ENCODE results near the gene DCBLD1.

Gene DCBLD1

DNA sequence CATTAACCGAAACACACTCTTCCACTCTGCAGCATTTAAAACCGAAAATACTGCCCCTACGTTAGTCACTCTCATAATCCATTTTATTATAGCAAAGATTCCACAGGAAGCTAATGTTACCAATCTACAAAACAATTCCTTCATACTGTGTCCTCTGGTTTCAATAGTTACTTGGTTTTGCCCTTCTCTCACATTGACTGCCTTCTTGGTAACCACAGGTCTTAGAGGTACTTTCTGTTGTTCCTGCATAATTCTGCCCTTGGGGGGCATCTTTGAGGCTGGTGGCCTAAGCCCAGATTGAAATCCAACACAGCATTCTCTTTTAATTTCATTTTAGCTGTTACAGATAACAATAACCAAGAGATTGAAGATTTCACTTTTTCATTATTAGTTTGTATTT lies 9.8 kb upstream of the DCBLD1 start:
- no peak for DNase-seq (ENCODE audit: low read depth)

DNA sequence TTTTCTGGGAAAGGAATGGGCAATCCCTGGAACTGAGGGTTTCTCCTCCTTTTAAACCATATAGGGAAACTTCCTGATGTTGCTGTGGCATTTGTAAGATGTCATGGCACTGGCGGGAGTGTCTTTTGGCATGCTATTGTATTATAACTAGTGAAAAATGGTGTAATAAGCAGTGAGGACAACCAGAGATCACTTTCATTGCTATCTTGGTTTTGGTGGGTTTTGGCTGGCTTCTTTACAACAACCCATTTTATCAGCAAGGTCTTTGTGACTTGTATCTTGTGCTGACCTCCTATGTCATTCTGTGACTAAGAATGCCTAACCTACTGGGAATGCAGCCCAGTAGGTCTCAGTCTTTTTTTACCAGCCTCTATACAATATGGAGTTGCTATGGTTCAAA lies 9.1 kb upstream of the DCBLD1 start:
- DNase-seq (ENCODE audit: low read depth), result no peak

DNA sequence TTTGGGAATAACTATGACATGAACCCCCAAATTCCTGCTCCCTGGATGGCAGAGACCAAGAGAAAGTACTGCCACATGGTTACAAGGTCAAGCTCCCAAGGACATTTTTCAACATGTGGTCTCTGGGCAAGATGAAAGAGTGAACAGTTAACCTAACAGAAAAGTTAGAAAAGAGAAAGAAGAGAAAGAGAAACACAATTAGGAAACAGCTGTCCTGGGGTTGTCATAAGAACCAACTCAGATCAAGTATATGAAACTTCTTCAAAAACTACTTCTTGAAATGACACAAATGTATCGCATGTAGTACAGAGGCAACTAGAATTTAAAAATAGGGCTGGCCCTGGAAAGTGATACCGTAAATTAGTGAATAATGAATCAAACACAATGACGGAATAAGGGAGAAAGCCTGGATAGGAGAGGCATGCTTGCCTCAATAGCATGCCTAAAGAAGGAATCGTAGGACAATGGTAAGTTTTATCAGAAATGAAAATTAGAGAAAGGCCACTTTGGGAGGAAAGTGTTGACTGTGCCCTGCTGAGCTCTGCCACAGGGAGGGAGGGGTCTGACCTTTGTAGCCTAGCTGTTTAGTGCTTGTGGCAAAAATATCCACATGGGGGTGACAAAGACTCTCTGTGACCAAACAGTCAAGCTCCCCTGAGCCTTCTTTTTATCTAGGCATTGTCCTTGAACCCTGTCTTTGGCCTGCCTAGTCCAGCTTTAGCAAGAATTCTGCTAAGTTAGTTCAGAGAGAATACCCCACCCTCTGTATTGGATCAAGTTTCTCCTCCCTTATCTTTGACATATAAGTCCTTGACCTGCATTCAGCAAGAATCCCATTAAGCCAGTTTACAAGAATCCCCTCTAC lies 4.3 kb upstream of the DCBLD1 start:
- DNase-seq (ENCODE audit: low read depth), result no peak

DNA sequence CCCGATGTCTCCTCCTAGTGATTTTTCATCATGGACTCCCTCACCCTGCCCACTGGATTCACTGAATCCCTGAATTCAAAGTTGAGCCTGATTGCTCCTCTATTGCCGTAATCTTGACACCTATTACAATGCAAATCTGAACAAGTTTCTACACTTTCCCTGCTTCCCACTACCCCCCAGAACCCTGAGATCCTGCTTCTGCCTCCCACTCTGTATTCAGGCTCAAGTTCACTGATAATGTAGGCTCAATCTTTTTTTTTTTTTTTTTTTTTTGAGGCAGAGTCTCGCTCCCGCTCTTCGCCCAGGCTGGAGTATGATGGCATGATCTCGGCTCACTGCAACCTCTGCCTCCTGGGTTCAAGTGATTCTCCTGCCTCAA lies 3.6 kb upstream of the DCBLD1 start:
- no peak for DNase-seq (ENCODE audit: low read depth)

DNA sequence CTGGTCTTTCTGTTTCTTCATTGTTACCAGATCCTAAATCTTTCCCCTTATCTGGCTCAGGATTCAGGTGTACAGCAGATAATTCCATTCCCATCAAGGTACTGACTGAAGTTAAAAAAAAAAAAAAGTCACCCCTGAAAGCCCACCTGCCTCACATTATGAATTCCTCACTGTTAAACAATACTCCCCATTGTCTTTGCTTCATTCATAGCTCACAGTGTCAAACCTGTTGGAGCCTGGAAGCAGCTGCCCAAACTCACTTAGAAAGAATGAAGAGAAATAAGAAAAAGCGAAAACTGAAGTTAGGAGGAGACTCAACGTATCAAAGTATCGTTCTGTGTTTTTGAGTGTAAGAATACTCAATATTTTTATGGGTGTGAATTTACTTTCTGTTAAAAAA lies 1.8 kb upstream of the DCBLD1 start:
- no peak for DNase-seq (ENCODE audit: low read depth)

DNA sequence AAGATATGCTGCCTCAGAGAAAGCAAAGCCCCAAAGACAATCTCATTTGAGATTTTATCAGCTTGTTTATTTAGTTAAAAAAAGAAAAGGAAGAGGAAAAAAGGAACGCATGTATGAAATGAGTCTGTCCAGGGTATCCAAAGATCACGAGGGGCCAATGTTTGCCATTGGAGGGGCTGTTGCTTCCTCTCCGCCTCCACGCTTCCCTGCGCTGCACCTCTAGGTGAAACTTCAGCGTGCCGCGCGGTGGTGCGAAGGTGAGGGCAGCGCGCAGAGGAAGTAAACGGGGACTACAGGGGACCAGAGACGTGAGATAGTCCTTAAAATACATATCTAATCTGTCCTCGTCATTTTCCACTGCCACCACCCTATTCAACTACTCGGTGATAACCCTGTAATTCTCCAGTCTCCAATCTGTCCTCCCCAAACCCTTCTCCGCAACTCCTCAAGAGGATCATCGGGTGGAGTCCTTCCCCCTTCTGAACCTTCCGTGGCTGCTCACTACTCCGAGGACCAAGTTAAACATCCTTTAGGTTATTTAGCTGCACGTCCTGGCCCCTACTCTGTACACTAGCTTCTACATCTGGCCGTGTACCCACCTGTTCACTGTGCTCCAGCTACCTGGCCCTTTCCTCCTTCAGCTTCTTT lies 1.1 kb upstream of the DCBLD1 start:
- DNase-seq (ENCODE audit: low read depth), result no peak

DNA sequence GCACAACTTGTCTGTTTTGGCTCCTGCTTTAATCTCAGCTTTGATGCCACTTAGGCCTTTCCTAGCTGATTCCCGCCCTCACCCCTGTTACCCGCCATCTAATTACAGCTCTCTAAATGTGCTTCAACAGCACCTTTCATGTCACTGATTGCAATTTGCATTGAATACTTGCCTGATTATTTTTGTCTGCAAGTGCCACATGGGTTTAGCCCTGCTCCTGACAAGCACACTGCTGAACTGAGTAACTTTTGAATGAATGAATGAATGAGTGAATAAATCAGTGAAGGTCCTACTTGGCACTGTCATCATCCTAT lies 591 bp upstream of the DCBLD1 start:
- DNase-seq (ENCODE audit: low read depth), result no peak

DNA sequence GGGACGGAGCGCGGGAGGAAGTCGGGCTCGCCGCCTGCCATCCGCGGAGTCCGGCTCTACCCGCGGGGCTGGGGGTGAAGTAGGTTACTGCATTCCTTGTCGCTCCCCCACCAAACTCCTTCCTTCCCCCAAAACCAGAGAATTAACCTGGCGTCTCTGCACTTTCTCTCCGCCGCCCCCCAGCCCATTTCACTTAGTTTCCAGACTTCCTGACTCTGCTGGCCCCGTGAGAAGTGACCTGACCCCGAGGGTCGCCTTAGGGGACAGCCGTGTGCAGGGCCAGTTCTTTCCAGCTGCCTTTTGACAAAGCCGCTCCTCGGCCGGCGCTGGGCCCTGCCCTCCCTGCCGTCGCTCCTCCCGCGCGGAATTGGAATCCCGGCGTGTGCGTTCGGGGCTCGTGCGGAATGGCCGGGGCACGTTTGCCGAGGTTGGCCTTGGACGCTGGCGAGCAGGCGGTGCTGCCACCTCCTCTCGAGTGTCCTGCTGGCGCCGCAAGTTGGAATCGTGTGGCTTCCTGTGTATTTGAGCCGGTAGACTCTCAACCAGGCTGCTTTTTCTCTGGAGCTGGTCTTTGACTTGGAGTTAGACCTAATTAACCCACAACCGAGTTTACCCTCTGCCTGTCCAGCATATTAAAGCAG lies 650 bp downstream of the DCBLD1 start:
- DNase-seq (ENCODE audit: low read depth), result no peak

DNA sequence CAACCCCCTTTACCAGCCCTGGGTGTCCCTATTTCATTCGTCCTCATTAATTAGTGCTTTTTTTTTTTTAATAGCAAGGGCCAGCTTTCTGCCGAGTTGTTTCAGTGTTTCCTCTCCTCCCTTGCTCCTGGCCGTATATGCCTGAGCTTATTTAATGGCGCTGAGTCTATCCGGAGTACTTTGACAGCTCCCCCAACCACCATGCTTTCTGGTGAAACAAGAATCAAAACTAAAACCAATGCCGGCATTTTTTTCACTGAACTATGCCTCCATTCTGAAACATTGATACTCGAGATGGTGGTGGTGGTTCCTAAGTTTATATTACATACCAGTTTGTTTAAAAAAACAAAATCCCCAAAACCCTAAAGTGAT lies 1.2 kb downstream of the DCBLD1 start:
- DNase-seq (ENCODE audit: low read depth), result no peak

DNA sequence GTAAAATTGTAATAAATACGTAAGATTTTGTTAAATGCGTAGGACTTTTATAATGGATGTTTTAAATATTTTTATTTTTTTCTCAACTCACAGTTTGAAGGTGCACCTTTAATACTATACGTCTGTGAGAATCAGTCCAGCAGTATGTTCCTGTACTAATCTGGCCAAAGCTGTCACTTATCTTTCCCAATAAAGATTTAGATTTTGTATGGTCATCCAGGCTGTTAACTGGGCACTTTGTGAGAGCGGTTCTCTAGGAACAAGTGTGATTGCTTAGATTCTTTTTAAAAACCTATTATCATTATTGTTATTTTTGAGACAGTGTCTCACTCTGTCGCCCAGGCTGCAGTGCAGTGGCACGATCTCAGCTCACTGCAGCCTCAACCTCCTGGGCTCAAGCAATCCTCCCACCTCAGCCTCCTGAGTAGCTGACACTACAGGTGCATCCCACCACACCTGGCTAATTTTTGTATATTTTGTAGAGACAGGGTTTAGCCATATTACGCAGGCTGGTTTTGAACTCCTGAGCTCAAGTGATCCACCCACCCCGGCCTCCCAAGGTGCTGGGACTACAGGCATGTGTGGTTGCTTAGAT lies 1.7 kb downstream of the DCBLD1 start:
- DNase-seq (ENCODE audit: low read depth), result no peak

DNA sequence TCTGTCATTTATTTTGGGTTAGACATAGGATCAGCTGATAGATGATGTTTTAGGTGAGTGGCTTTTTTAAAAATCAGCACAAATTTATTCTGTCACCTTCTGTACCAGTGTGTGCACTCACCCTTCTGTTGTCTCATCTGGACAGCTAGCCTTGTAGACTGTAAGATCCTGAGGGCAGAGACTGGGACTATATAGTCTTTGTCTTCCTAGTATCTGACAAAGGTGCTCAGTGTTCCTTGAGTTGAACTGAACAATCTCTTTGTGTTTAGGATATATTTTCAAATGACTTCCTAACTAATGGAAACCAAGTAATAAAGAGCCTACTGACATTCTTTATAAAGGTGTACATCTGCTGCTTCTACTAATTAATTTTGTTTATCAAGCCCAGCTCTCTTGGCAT lies 3.0 kb downstream of the DCBLD1 start:
- DNase-seq (ENCODE audit: low read depth), result no peak

DNA sequence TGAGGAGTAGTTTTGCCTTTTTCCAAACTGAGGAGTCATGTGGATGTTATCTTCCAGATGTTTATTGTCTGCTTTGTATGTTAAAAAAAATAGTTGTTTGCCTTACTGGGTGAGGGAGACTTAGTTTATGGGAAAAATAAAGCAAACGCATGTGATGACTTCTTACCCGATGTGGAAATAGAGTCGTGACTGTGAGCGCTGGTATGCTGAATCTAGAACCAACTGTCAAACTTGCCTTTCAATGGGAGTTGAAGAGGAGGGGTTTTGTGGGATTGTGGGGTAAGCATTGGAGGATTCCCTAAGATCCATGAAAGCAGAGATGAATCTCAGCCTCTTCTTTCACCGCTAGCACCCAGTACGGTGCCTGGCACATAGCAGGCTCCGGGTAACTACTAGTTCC lies 5.3 kb downstream of the DCBLD1 start:
- DNase-seq (ENCODE audit: low read depth), result no peak

DNA sequence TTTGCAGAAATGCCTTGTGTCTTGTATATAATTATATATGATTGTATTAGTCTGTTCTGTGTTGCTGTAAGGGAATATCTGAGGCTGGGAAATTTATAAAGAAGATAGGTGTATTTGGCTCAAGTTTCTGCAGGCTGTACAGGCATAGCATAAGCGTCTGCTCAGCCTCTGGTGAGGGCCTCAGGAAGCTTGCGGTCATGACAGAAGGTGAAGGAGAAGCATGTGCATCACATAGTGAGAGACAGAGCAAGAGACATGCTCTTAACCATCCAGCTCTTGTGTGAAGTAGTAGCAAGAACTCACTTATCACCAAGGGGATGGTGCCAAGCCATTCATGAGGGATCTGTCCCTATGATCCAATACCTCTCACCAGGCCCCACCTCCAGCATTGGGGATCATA lies 6.5 kb downstream of the DCBLD1 start:
- DNase-seq (ENCODE audit: low read depth), result no peak

DNA sequence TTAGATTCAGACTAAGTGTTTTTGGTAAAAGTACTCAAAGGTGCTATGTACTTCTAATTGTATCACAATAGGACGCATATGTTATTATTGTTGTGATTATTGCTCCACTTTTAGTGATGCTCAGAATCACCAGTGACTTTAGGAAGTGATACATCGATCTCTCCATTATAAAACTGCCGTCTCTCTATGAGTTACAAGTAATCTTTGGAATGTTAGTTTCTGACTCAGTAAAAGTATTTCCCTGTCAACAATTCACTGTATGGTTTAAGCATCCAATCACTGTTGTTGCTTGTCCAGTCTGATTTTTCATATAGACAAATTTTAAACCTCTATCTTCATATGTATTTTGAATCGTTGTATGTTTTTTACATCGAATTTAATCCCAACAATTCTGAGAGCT lies 9.4 kb downstream of the DCBLD1 start:
- no peak for DNase-seq (ENCODE audit: low read depth)

DNA sequence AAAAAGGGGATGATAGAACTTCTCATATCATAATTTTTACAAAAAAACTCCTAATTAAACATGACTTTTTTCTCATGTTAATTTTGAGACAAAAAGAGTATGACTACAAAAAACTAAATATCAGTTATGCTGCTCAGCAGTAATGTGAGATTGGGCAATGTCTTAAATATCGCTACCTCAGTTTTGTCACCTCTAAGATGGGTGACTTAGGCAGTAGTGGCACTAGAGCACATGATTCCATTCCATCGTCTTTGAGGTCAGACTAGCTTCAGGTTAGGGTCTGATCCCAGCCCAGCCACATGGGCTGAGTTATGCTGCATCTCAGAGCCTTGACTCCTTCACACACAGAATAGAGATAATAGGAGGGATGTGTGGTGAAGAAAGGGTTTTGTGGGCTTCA lies 11.0 kb downstream of the DCBLD1 start:
- DNase-seq (ENCODE audit: low read depth), result no peak

DNA sequence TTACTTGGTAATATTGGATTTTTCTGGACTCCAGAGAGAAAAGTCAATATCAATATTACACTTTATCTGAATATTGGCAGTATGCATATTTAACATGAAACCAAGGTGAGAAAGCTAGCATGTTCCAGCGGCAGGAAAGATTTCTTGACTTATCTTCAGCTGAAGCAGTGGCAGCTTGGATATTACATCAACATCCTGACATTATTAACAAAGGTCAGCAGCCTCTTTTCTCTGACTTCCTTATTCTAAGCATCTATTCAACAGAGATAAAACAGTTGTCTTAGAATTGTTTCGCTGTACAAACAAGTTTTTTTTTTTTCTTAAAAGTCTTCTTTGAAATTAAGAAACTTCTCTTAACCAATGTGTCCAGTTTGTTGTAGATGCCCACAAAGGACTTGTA lies 11.8 kb downstream of the DCBLD1 start:
- DNase-seq (ENCODE audit: low read depth), result no peak

DNA sequence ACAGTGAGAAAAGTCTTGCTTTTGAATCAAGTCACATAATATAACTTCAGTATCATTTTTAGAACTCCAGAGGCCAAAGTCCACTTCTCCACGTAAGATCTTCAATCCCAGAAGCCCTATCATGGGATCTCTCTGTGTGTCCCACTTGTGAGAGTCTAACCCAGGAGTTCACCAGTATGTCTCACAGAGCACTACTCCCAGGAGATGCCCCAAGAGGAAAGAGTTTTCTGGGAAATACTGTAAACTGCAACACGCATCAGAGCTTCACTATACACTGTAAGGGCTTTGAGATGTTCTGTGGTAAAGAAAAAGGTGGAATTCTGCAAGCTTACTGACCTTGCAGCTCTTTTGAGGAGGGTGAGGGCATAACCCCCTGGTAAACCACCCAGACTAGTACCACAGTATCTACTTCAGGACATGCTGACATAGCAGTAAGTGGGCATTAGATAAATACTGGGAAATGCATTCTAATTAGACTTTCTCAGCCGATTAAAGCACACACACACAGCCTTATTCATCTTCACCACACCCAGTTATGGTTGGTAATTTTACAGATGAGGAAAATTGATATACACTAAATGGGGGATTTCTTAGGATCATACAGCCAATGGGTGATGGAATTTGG lies 12.3 kb downstream of the DCBLD1 start:
- no peak for DNase-seq (ENCODE audit: low read depth)

DNA sequence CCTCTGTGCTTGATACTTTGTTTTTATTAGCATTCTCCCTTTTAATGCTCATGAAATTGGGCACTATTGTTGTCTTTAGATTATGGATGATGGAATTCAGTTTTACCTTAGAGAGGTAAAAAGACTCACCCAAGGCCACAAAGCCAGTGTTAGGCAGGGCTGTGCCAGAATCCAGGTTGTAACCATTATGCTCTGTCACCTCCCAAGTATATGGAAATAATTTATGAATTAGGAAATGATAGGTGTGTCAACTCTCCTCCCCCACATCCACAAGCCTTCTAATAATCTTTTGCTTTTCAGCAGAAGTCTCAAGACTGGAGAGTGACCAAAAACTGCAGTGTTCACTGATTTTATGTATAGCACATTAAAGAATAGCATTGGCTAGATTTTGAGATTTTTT lies 13.0 kb downstream of the DCBLD1 start:
- DNase-seq (ENCODE audit: low read depth), result no peak

DNA sequence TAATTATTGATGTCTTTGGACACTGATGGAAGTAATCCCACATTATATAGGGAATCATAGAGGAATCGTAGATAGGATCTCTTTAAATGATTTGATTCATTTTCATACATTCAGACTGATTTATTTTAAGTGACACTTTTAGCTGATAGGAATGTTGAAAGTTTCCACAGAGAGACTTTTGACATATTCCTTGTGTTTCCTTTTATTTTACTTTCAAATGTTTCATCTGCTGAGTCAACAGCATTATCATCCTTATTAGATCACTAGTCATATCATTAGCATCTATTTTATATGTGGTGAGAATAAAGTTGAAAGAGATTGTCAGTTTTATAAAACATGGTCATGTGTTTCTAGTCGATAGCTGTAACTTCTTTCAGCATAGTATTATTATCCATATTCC lies 13.4 kb downstream of the DCBLD1 start:
- no peak for DNase-seq (ENCODE audit: low read depth)

DNA sequence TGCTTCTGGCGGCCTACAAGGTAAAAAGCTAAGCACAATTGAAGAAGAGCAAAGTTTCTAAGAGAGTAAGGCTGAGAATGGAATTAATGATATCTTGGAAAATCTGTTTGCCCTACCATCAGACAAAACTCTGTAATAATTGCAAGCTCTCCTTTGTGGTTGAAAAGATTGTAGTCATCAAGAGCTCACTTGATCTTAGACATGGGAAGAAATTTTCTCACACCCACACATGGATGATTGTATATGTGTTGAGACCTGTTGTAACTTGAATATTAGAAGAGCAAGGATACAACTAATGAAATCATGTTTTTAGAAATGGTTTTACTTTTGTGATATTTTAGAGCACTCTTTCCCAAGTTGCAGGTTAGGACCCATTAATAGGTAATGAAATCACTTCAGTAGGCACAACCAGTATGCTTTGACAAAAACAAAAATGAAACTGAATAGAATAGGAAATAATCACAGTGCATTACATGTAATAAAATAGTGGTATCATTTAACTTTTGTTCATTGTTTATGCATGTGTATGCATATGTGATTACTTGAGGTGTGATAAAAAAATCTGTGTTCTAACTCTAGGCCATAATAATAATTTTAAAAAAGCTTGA lies 14.0 kb downstream of the DCBLD1 start:
- no peak for DNase-seq (ENCODE audit: low read depth)

DNA sequence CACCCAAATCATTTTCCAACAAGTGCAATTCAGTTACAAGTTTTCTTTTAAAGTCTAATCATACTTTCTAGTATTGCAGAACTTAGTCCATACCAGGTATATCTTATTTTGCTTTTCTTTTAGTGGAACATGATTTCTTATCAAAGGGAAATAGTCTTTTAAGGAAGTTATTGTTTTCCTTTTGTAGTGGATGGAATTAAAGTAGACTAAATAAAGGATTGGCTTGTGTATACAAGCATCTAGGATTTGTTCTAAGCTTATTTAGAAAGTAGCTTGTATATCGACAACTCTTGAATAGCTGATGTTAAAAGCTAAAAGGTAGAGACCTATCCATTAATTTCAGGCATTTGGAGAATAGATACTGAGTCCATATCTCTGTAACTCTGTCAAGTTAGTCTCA lies 14.8 kb downstream of the DCBLD1 start:
- no peak for DNase-seq (ENCODE audit: low read depth)

DNA sequence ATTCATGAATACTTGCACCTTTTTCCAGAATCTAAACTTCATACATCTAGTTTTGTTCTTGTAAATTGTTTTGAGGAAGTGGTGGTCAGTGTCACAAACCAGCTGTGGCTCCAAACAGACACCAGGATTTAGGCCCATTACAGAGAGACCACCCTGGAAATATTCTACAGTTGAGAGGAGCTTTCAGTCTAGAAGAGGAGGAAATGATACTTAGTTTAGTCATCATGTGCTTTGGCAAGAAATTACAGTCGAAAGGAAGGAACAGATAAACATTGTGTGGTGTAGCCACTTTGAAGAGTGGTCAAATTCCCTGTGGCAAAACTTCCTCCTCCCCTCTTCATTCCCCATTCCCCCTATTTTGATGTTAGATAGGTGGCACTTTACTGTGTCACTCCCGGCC lies 15.7 kb downstream of the DCBLD1 start:
- no peak for DNase-seq (ENCODE audit: low read depth)
